ENCODE measurements around the gene FAM240B. TPM values are rescaled to one million over a fixed set of nuclear protein-coding genes. Genes with fewer than 3 reads are reported as not detected.

FAM240B gene
- total and polyA plus RNA-seq, 2 of the 4 experiments (the other 2 are of a cell fraction): not detected

GRCh38 chr9:38686933-38687332 is 33.0 kb downstream of the FAM240B start:
- 38% methylated on average over 6 of the region's 10 CpGs; no CpG with 5 or more reads in 1 of the 2 experiments for WGBS, 2 experiments (ENCODE audit: extremely low coverage in 2 of 2, insufficient read length in 1 of 2)
- POLR2A ChIA-PET (ENCODE audit: unreplicated experiment): no interaction called here
- no peak overlapping the region for H3K4me2 ChIP-seq (ENCODE audit: low read depth, low read length)

More at GRCh38 chr9:38686933-38687332, 33.0 kb downstream of the FAM240B start:
- no peak overlapping the region for H3K4me3 ChIP-seq (ENCODE audit: insufficient read depth, low read depth, low read length)
- no peak overlapping the region for H2AK9ac ChIP-seq (replicated peaks; ENCODE audit: low read depth, low read length, poor library complexity)
- H3K9me3 ChIP-seq (ENCODE audit: control insufficient read depth, insufficient read depth, low read length): no peaks in the 10 kb centered on the region
- intact Hi-C loops (cut with micrococcal nuclease) (no loop called here), in situ Hi-C loops (cut with MboI; ENCODE audit: low sequenced_read_pairs) (loop anchor here (10.0 kb wide), 2 partner anchors 48 to 62 kb away; partner anchors contain the start of gene ANKRD18A), dilution Hi-C loops (cut with HindIII; ENCODE audit: low sequenced_read_pairs, unreplicated experiment) (no loop called here)
- no peak overlapping the region for H2AK5ac ChIP-seq (ENCODE audit: low read depth, low read length)
- peak overlapping the region; percentile 32; the same call in 1 of the 2 replicates for H3K4ac ChIP-seq (ENCODE audit: low read depth, low read length)
- DNase-seq (no peak), ATAC-seq (ENCODE audit: low read depth) (no peak)
- H3K36me3 ChIP-seq (ENCODE audit: control insufficient read depth, insufficient read depth, low read length): no peaks in the 10 kb centered on the region
- H4K8ac ChIP-seq (ENCODE audit: low read depth in 2 of 2, low read length in 2 of 2): peak overlapping the region in 1 of 2 experiments; percentile 48; a peak in 1 of 4 replicates
- H4K5ac ChIP-seq (ENCODE audit: low read depth, low read length): no peak overlapping the region
- TF ChIP-seq CEBPB (IDR thresholded peaks at IDR 0.05; ENCODE audit: low read depth, low read length) (no peak), FOS (IDR thresholded peaks at IDR 0.05; ENCODE audit: low read depth, low read length) (no peak), USF2 (IDR thresholded peaks at IDR 0.05; ENCODE audit: low read depth, low read length) (no peak), MXI1 (IDR thresholded peaks at IDR 0.05; ENCODE audit: borderline replicate concordance, low read depth, low read length) (no peak), MAZ (IDR thresholded peaks at IDR 0.05; ENCODE audit: borderline replicate concordance, low read depth, low read length) (no peak), RCOR1 (IDR thresholded peaks at IDR 0.05; ENCODE audit: insufficient replicate concordance, low read length) (no peak), RAD21 (IDR thresholded peaks at IDR 0.05; ENCODE audit: low read length) (no peak), CHD1 (IDR thresholded peaks at IDR 0.05; ENCODE audit: low read depth, low read length) (no peak), BHLHE40 (IDR thresholded peaks at IDR 0.05; ENCODE audit: low read depth, low read length) (no peak), POLR2A (IDR thresholded peaks at IDR 0.05; ENCODE audit: low read depth, low read length) (no peak), RFX5 (IDR thresholded peaks at IDR 0.05; ENCODE audit: low read depth, low read length) (no peak), NFE2L2 (IDR thresholded peaks at IDR 0.05; ENCODE audit: low read depth, low read length) (no peak), MAFK (IDR thresholded peaks at IDR 0.05; ENCODE audit: low read depth, low read length) (no peak), ELK1 (IDR thresholded peaks at IDR 0.05; ENCODE audit: borderline replicate concordance, low read depth, low read length) (no peak), SMC3 (IDR thresholded peaks at IDR 0.05; ENCODE audit: low read depth, low read length) (no peak)
- TF ChIP-seq, protein P1, sequence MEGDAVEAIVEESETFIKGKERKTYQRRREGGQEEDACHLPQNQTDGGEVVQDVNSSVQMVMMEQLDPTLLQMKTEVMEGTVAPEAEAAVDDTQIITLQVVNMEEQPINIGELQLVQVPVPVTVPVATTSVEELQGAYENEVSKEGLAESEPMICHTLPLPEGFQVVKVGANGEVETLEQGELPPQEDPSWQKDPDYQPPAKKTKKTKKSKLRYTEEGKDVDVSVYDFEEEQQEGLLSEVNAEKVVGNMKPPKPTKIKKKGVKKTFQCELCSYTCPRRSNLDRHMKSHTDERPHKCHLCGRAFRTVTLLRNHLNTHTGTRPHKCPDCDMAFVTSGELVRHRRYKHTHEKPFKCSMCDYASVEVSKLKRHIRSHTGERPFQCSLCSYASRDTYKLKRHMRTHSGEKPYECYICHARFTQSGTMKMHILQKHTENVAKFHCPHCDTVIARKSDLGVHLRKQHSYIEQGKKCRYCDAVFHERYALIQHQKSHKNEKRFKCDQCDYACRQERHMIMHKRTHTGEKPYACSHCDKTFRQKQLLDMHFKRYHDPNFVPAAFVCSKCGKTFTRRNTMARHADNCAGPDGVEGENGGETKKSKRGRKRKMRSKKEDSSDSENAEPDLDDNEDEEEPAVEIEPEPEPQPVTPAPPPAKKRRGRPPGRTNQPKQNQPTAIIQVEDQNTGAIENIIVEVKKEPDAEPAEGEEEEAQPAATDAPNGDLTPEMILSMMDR (conservative IDR thresholded peaks at IDR 0.05; ENCODE audit: low read depth, low read length): no peak
- no peak overlapping the region for H3K56ac ChIP-seq (ENCODE audit: extremely low read depth, insufficient read depth, low read length)
- H3K79me1 ChIP-seq (ENCODE audit: low read depth in 1 of 2, low read length in 2 of 2): no peaks in the 10 kb centered on the region
- no peaks in the 10 kb centered on the region; the same call in 1 of the 2 replicates for H3K27me3 ChIP-seq (ENCODE audit: control insufficient read depth, insufficient read depth, low read length)
- CTCF ChIA-PET: no interaction called here
- no peak overlapping the region for H2BK15ac ChIP-seq (ENCODE audit: low read depth, low read length)
- peaks cover 5% of the 10 kb centered on the region for H3K9me1 ChIP-seq (ENCODE audit: insufficient read depth, low read length)
- H3K4me1 ChIP-seq (ENCODE audit: control insufficient read depth, insufficient read depth, low read length): peaks cover 2% of the 10 kb centered on the region; the same call in 1 of the 2 replicates
- no peak overlapping the region for H3K18ac ChIP-seq (ENCODE audit: low read depth, low read length)
- no peaks in the 10 kb centered on the region for H4K20me1 ChIP-seq (ENCODE audit: insufficient read depth, low read length)
- H3K23ac ChIP-seq (ENCODE audit: low read depth, low read length): peak overlapping the region; percentile 78
- BruUV-seq (replicated peaks): no TSS peak
- H3K14ac ChIP-seq (replicated peaks; ENCODE audit: low read depth, low read length): no peak overlapping the region
- peak overlapping the region; percentile 70 for H2AFZ ChIP-seq (replicated peaks; ENCODE audit: low read length, poor library complexity)
- H2BK120ac ChIP-seq (ENCODE audit: low read depth, low read length): no peak overlapping the region
- H2BK5ac ChIP-seq (ENCODE audit: low read depth, low read length, poor library complexity, severe bottlenecking): no peak overlapping the region
- no peak overlapping the region for H3K27ac ChIP-seq (ENCODE audit: insufficient read depth, low read length)
- H3K9ac ChIP-seq (ENCODE audit: low read depth, low read length): no peak overlapping the region
- no peak overlapping the region for H4K91ac ChIP-seq (ENCODE audit: insufficient read depth, low read depth, low read length)
- no peak overlapping the region for H2BK20ac ChIP-seq (ENCODE audit: low read depth, low read length)
